Endothelial cell of umbilical vein (primary cell): ENCODE measurements around the gene RGP1.

Source experiments
- CTCF ChIP-seq, 2 donors: IDR thresholded peaks; 1 replicate in 1 of 2; 2 replicates in 1 of 2; pipeline ENCODE4 v1.5.1; 2011; ENCODE audit warnings: low read length in 2 of 2, mild to moderate bottlenecking in 2 of 2, moderate library complexity in 2 of 2, control low read depth in 1 of 2, inconsistent platforms in 1 of 2, low read depth in 1 of 2; ENCODE audit not compliant: insufficient read depth in 1 of 2; ENCODE audit errors: extremely low read depth in 1 of 2
- EZH2 ChIP-seq: IDR thresholded peaks from 2 replicates; pipeline ENCODE4 v1.6.1; 2012; ENCODE audit warnings: borderline replicate concordance, low read depth, mild to moderate bottlenecking, moderate library complexity, low read length, inconsistent platforms; ENCODE audit not compliant: severe bottlenecking
- GATA2 ChIP-seq: IDR thresholded peaks from 2 replicates; pipeline ENCODE4 v1.7.0; 2011; ENCODE audit warnings: low read depth, mild to moderate bottlenecking, moderate library complexity, mixed read lengths, low read length; ENCODE audit not compliant: insufficient read length, insufficient read depth
- MAX ChIP-seq: IDR thresholded peaks from 2 replicates; pipeline ENCODE4 v1.6.1; 2011; ENCODE audit not compliant: insufficient read depth, insufficient read length
- MYC ChIP-seq: IDR thresholded peaks from one replicate; pipeline ENCODE4 v1.6.1; 2011; ENCODE audit warnings: mild to moderate bottlenecking, low read depth, low read length
- POLR2A ChIP-seq: IDR thresholded peaks from 2 replicates; pipeline ENCODE4 v1.6.1; 2012; ENCODE audit warnings: low read depth, mild to moderate bottlenecking, control low read depth, low read length
- POLR2AphosphoS5 ChIP-seq: IDR thresholded peaks from 2 replicates; pipeline ENCODE4 v1.6.1; 2012; ENCODE audit warnings: low read depth, mild to moderate bottlenecking, control low read depth, low read length, moderate library complexity; ENCODE audit not compliant: insufficient read depth

- no peak for TF ChIP-seq CTCF (IDR thresholded peaks at IDR 0.05; ENCODE audit: extremely low read depth in 1 of 2, insufficient read depth in 1 of 2, low read depth in 1 of 2, low read length in 2 of 2)
- TF ChIP-seq GATA2, result no peak
- no peak for TF ChIP-seq POLR2A
- TF ChIP-seq MAX, result no peak
- TF ChIP-seq MYC, result no peak
- TF ChIP-seq POLR2AphosphoS5, result no peak
- TF ChIP-seq EZH2, result no peak
These were observed 10.2 kb upstream of the RGP1 start for GRCh38 chr9:35738924-35739323.
